ENCODE results near the gene INPP5A.
"Not testable (repeated sequence)": the region's sequence is repeated elsewhere in the genome, so short reads cannot be mapped to it uniquely, and the experiment has no call there.

Gene INPP5A

GRCh38 chr10:132542086-132542775 is 4.6 kb downstream of the INPP5A start:
- DNase-seq: peak in 5 of 42 donors; percentile 5 to 34 (median 18)
- intact Hi-C loops (cut with DNase I): loop anchor here (5.0 kb wide), 1 partner anchor 100 kb away; no protein-coding TSS in a partner anchor

- peak in 3 of 42 donors; percentile 2 to 29 (median 6) for DNase-seq
- intact Hi-C loops (cut with DNase I): loop anchor here (5.0 kb wide), 1 partner anchor 99 kb away; no protein-coding TSS in a partner anchor
These were observed 5.2 kb downstream of the INPP5A start for GRCh38 chr10:132542819-132543218.

DNA sequence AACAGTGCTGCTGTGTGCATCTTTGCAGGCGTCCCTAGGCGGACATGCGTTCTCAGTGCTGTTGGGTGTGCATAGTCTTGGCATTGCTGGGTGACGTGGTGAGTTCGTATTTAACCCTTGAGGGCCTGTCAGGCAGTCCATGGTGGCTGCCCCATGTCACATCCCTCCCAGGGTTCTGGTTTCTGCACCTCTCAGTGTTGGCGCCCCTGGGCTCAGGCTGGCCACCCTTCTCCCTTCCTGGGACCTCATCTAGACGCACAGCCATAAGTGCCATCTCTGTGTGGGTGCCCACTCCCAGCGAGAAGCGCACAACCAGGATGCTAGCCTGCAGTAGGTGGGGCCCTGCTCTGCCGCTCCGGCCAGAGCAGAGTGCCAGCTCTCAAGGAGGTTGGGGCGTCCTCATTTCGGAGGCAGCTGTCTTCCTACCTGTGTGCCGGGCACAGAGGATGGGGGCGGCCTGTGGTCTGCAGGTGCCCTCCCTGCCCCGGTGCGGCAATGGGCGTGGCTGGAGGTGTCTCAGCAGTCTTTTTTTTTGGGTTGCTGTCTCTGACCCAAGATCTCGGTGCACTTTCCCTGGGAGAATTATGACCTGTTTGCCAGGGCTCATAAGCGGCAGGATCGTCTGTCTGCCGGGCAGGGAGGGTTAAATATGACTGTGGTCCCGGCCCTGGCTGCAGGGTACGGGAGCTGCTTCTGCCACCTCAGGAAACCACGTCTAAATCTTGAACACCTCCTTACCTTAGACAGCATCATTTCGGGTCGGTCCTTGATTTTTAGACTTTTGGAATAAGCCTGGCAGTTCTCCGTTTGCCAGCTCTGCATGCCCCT is 6.5 kb downstream of the INPP5A start:
- peak in 4 of 42 donors; percentile 29 to 36 (median 30) for DNase-seq
- intact Hi-C loops (cut with DNase I): loop anchor here (5.0 kb wide), 1 partner anchor 98 kb away; no protein-coding TSS in a partner anchor

DNA sequence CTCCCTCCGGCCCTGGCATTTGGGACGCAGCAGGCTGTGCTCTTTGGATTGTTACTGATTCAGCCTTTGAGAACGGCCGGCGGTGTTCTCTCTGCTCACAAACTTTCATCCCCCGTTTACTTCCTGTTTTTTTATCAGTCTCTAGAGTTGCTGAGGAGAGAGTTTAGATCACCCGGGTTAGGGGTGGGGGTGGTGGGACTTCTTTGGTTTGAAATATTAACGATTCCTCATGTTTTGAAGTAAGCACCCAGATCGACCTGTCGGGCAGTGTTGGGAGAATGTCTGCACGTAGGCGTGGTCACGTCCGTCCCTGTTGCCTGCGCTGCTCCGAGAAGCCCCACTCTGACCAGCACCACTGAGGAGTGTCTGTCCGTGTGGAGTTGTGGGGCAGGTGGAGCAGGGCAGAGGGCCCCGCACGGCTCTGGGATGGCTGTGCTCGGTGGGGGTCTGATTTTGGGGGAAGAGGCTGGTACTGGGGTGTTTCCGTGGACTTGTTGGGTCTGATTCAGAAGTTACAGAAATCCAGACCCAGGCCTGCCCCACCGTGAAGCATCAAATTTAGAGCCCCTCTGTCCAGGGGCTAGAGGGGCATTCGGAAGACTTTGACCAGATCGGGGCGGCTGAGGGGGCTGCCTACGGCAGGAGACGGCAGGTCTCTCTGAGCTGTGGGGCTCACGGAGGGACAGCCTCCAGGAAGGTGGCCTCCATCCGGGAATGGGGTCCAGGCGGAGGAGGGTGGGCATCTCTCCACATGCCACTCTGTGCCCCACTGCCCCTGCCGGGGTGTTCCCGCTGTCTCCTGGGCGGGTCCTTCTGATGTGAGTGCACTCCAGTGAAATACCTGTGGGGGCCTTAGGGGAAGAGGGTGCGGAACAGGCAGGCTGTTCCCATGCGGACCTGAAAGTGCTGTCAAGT is 7.4 kb downstream of the INPP5A start:
- peak in 5 of 42 donors; percentile 30 to 34 (median 31) for DNase-seq
- intact Hi-C loops (cut with DNase I): loop anchor here (5.0 kb wide), 1 partner anchor 97 kb away; no protein-coding TSS in a partner anchor

GRCh38 chr10:132545659-132546367 is 8.2 kb downstream of the INPP5A start:
- intact Hi-C loops (cut with DNase I): no loop called here

DNA sequence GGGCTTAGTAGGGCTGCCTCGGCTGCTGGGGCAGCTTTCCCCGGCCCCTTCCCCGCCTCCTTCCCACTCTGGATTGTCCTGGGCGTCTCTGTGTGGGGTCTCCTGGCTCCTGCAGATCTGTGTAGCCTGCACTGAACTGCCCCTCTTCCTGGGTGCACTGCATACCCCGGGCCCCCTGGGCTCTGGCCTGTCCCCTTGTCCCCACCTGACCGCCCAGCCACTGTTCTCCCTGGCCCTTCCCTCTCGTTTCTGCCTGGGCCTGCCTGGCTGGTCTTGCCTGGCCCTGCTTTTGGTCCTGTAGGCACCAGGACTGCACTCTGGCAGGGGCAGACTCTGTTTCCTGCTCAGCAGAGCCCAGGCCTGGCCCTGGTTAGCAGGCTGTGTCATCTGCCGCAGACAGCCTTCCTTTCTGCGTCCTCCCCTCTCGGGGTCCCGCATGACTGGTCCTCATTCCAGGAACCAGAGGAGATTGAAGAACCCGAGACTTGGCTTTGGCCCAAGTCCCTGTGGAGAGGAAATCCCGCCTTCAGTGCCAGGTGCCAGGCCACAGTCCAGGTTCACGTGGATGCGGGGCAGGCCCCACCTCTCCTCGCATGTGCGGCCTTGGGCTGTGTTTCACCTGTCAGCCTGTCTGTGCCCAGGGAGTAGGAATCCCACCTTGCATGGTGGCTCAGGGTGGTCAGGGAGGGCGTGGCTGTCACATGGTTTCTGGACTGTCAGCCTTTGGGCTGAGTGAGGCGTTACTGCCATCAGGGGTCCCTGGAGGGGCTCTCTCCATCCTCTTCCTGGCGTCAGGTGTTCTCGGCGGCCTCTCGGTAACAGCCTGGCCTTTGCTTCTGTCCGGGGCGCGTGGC is 9.2 kb downstream of the INPP5A start:
- intact Hi-C loops (cut with DNase I): no loop called here
- peak in 6 of 42 donors; percentile 7 to 37 (median 29) for DNase-seq

More at GRCh38 chr10:132545659-132546367, 8.2 kb downstream of the INPP5A start:
- peak in 5 of 42 donors; percentile 15 to 44 (median 30) for DNase-seq

- intact Hi-C loops (cut with DNase I): no loop called here
- DNase-seq: peak in 32 of 42 donors; percentile 49 to 82 (median 69)
These were observed 9.9 kb downstream of the INPP5A start for GRCh38 chr10:132547421-132547861.

GRCh38 chr10:132548106-132548823 is 10.7 kb downstream of the INPP5A start:
- peak in 9 of 42 donors; percentile 1 to 36 (median 8) for DNase-seq
- intact Hi-C loops (cut with DNase I): no loop called here

DNA sequence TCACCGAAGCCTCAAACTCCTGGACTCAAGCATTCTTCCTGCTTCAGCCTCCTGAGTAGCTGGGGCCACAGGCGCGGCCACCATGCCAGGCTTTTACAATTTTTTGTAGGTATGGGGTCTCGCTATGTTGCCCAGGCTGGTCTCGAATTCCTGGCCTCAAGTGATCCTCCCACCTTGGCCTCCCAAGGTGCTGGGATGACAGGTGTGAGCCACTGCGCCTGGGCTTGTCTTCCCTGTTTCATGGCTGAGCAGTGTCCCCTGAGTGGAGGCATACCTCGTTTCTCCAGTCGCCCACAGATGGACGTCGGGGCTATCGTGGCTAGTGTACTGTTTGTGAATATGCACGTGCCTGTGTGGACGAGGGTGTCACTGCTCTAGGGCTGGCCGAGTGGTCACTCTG is 11.3 kb downstream of the INPP5A start:
- intact Hi-C loops (cut with DNase I): no loop called here
- peak in 7 of 42 donors; percentile 3 to 30 (median 7) for DNase-seq

DNA sequence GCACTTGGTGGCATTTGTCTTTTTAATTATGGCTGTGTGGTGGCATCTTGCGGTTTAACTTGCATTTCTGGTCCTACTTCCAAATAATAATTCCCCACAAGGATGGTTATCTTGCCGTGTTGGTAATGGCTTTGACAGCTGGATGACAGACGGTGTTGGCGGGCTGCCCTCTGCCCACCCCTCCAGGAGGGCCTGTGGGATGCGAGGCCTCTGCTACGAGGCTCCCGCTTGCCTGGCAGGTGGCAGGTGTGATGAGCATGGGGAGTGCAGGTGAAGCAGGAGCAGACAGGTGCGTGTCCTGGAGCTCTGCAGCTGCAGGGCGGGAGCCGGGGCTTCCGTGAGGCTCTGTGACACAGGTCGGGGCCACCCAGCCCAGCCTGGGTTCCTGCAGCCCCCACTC is 11.8 kb downstream of the INPP5A start:
- intact Hi-C loops (cut with DNase I): no loop called here
- peak in 10 of 42 donors; percentile 7 to 43 (median 22) for DNase-seq

GRCh38 chr10:132550366-132551092 is 12.9 kb downstream of the INPP5A start:
- peak in 12 of 42 donors; percentile 1 to 43 (median 11) for DNase-seq
- intact Hi-C loops (cut with DNase I): no loop called here

DNA sequence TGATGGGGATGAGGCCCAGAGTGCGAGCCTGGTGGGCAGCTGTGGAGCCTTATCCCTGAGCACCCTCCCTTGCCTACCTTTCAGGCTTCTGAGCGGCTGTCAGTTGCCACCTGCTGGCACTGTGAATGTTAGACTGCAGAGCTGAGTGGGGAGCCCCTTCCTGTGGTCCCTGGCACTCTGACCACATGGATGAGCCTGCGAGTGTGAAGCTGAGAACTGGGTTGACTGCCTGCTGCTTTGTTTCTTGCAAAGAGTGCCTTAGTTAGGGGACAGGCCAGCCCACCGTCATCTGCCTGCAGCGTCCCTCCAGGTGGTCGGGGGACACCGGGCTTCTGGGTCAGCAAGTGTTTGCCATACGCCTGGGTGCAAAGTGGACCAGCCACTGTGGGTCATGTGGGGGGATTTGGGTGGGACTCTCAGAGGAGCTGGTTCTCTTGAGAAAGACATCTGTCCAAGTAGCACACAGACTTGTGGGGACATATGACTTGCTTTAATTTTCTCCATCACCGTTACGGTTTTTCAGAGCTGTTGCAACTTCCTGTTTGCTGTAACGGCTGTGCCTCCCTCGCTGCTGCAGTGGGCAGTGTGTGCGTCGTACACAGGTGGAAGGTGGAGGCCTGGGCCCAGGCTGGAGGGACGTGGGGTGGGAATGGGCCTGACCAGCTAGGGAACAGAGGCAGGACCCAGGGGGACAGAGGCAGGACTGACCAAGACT is 13.7 kb downstream of the INPP5A start:
- intact Hi-C loops (cut with DNase I): no loop called here
- peak in 10 of 42 donors; percentile 3 to 40 (median 12) for DNase-seq

DNA sequence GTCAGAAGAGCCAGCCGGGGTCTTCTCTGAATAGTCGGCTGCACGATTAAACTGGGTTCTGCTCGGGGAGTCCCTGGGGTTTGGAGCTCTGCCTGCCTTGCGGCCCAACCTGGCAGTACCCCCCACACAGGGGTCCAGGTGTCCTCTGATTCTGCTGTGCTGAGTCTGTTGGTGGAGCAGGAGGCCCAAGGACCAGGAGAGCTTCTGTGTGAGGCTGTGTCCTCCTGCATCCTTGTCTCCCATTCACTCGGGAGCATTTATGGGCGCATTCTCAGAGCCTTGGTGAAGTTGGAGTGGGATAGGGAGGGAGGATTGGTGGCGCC is 14.2 kb downstream of the INPP5A start:
- DNase-seq: peak in 6 of 42 donors; percentile 5 to 18 (median 10)

GRCh38 chr10:132552635-132553034 is 15.0 kb downstream of the INPP5A start:
- DNase-seq; intact Hi-C loops (cut with DNase I): not testable (repeated sequence)

More for the DNA sequence above, 14.2 kb downstream of the INPP5A start:
- intact Hi-C loops (cut with DNase I): no loop called here

- DNase-seq: peak in 1 of 42 donors; percentile 1
- intact Hi-C loops (cut with DNase I): not testable (repeated sequence)
These were observed 16.0 kb downstream of the INPP5A start for GRCh38 chr10:132553568-132553967.

Data from head of caudate nucleus (tissue), 42 donors.